ENCODE results near the gene TBX3.

The TBX3 gene

GRCh38 chr12:114681116-114681871 is 2.7 kb downstream of the TBX3 start:
- DNase-seq = no peak

GRCh38 chr12:114680604-114681069 is 3.3 kb downstream of the TBX3 start:
- no peak for DNase-seq

- no peak for DNase-seq
These were observed 4.0 kb downstream of the TBX3 start for GRCh38 chr12:114679942-114680341.

- DNase-seq = no peak
These were observed 4.5 kb downstream of the TBX3 start for GRCh38 chr12:114679452-114679875.

- DNase-seq = no peak
These were observed 5.3 kb downstream of the TBX3 start for GRCh38 chr12:114678718-114679117.

GRCh38 chr12:114678028-114678427 is 5.9 kb downstream of the TBX3 start:
- DNase-seq = no peak

- no peak for DNase-seq
These were observed 7.7 kb downstream of the TBX3 start for GRCh38 chr12:114676142-114676741.

- DNase-seq = no peak
These were observed 9.5 kb downstream of the TBX3 start for GRCh38 chr12:114674251-114675047.

- no peak for DNase-seq
These were observed 10.1 kb downstream of the TBX3 start for GRCh38 chr12:114673901-114674250.

GRCh38 chr12:114673169-114673833 is 10.7 kb downstream of the TBX3 start:
- DNase-seq = no peak

- no peak for DNase-seq
These were observed 11.2 kb downstream of the TBX3 start for GRCh38 chr12:114672817-114673168.

- DNase-seq = no peak
These were observed 12.2 kb downstream of the TBX3 start for GRCh38 chr12:114671443-114672411.

- no peak for DNase-seq
These were observed 12.9 kb downstream of the TBX3 start for GRCh38 chr12:114671066-114671442.

- DNase-seq = no peak
These were observed 13.5 kb downstream of the TBX3 start for GRCh38 chr12:114670291-114670980.

GRCh38 chr12:114669401-114670290 is 14.3 kb downstream of the TBX3 start:
- no peak for DNase-seq

GRCh38 chr12:114668886-114669288 is 15.1 kb downstream of the TBX3 start:
- DNase-seq = no peak

- no peak for DNase-seq
These were observed 15.7 kb downstream of the TBX3 start for GRCh38 chr12:114668151-114668885.

- no peak for DNase-seq
These were observed 16.3 kb downstream of the TBX3 start for GRCh38 chr12:114667669-114668150.

Data from stimulated activated naive CD4-positive, alpha-beta T cell treated with Interleukin-2 at 50 U/mL for 16 hours (primary cell).